ENCODE data around the gene CUX1.

DNA sequence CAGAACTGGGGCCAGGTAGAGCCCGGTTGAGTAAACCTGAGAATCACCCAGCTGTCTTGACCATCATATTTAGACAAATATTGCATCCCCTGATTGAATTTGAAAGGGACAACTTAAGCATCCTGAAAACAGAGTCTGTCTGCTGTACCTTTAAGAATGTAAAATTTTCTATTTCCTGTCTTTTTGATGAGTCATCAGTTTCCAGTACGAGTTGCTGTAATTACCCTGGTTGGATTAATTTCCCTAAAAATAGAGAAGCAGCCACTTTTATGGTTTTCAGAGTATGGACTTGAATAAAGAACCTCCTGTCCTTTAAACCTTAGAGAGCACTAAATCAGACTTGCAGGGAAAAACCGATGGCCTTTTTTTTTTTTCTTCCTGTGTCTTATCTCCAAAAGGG, 304.6 kb downstream of the CUX1 start:
- TF ChIP-seq, protein P1, sequence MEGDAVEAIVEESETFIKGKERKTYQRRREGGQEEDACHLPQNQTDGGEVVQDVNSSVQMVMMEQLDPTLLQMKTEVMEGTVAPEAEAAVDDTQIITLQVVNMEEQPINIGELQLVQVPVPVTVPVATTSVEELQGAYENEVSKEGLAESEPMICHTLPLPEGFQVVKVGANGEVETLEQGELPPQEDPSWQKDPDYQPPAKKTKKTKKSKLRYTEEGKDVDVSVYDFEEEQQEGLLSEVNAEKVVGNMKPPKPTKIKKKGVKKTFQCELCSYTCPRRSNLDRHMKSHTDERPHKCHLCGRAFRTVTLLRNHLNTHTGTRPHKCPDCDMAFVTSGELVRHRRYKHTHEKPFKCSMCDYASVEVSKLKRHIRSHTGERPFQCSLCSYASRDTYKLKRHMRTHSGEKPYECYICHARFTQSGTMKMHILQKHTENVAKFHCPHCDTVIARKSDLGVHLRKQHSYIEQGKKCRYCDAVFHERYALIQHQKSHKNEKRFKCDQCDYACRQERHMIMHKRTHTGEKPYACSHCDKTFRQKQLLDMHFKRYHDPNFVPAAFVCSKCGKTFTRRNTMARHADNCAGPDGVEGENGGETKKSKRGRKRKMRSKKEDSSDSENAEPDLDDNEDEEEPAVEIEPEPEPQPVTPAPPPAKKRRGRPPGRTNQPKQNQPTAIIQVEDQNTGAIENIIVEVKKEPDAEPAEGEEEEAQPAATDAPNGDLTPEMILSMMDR (IDR thresholded peaks at IDR 0.05; ENCODE audit: insufficient read depth, low read depth, low read length) = no peak
- no peak for TF ChIP-seq EZH2 (IDR thresholded peaks at IDR 0.05; ENCODE audit: insufficient read depth, low read length)

All from astrocyte (in vitro differentiated cells and primary cell).